Mesenchymal stem cell (in vitro differentiated cells and primary cell): ENCODE measurements around the gene LRP6.

Experiments used
- DNase-seq: peaks from one replicate; pipeline ENCODE4 v3.0.0-alpha.2; 2013
- H2AFZ ChIP-seq: one replicate; pipeline ENCODE4 v1.6.1; 2013; ENCODE audit warnings: low read depth, mild to moderate bottlenecking, control low read depth, inconsistent platforms, low read length, moderate library complexity
- H2AK5ac ChIP-seq: 2 replicates; pipeline ENCODE4 v1.6.1; 2013; ENCODE audit warnings: low read length, moderate library complexity, mild to moderate bottlenecking, inconsistent platforms; ENCODE audit not compliant: severe bottlenecking
- H2BK120ac ChIP-seq: one replicate; pipeline ENCODE4 v1.6.1; 2013; ENCODE audit warnings: low read depth, mild to moderate bottlenecking, inconsistent platforms, low read length, moderate library complexity
- H2BK12ac ChIP-seq, 2 experiments: one replicate each; pipeline ENCODE4 v1.6.1; 2013; ENCODE audit warnings: inconsistent platforms in 2 of 2, low read length in 2 of 2, mild to moderate bottlenecking in 2 of 2, moderate library complexity in 2 of 2, control low read depth in 1 of 2
- H2BK15ac ChIP-seq: one replicate; pipeline ENCODE4 v1.6.1; 2013; ENCODE audit warnings: mild to moderate bottlenecking, low read depth, inconsistent platforms; ENCODE audit not compliant: poor library complexity, severe bottlenecking
- H2BK5ac ChIP-seq: 2 replicates; pipeline ENCODE4 v1.6.1; 2013; ENCODE audit warnings: low read depth, mild to moderate bottlenecking, low read length, control low read depth, inconsistent platforms; ENCODE audit not compliant: poor library complexity, severe bottlenecking
- H3K14ac ChIP-seq, 2 experiments: one replicate each; pipeline ENCODE4 v1.6.1; 2013; ENCODE audit warnings: inconsistent platforms in 2 of 2, low read length in 2 of 2, control low read depth in 1 of 2, mild to moderate bottlenecking in 1 of 2, moderate library complexity in 1 of 2
- H3K18ac ChIP-seq, 2 experiments: one replicate each; pipeline ENCODE4 v1.6.1; 2013; ENCODE audit warnings: inconsistent platforms in 2 of 2, low read length in 2 of 2, control low read depth in 1 of 2, low read depth in 1 of 2, mild to moderate bottlenecking in 1 of 2
- H3K23ac ChIP-seq, 2 experiments: one replicate each; pipeline ENCODE4 v1.6.1; 2013; ENCODE audit warnings: inconsistent platforms in 2 of 2, low read length in 2 of 2, mild to moderate bottlenecking in 2 of 2, moderate library complexity in 2 of 2, control low read depth in 1 of 2
- H3K27ac ChIP-seq: 2 replicates; pipeline ENCODE4 v1.5.1; 2013; ENCODE audit warnings: mild to moderate bottlenecking, moderate library complexity, low read length, control low read depth, inconsistent platforms; ENCODE audit not compliant: poor library complexity, severe bottlenecking
- H3K27me3 ChIP-seq, 2 experiments: 2 replicates each; pipeline versions ENCODE4 v1.6.1 to v1.7.0; 2013; ENCODE audit warnings: low read length in 2 of 2, mild to moderate bottlenecking in 2 of 2, moderate library complexity in 2 of 2, control low read depth in 1 of 2, inconsistent platforms in 1 of 2; ENCODE audit not compliant: control insufficient read depth in 1 of 2, insufficient read depth in 1 of 2
- H3K36me3 ChIP-seq, 2 experiments: 2 replicates each; pipeline versions ENCODE4 v1.6.1 to v1.7.0; 2013; ENCODE audit warnings: low read length in 2 of 2, control low read depth in 1 of 2, inconsistent platforms in 1 of 2, low read depth in 1 of 2, mild to moderate bottlenecking in 1 of 2; ENCODE audit not compliant: insufficient read depth in 2 of 2, control insufficient read depth in 1 of 2
- H3K4ac ChIP-seq, 2 experiments: one replicate each; pipeline ENCODE4 v1.6.1; 2013; ENCODE audit warnings: inconsistent platforms in 2 of 2, low read length in 2 of 2, mild to moderate bottlenecking in 2 of 2, moderate library complexity in 2 of 2, control low read depth in 1 of 2, low read depth in 1 of 2
- H3K4me1 ChIP-seq: 2 replicates; pipeline ENCODE4 v1.6.1; 2013; ENCODE audit warnings: low read depth, low read length, control low read depth; ENCODE audit not compliant: control insufficient read depth, insufficient read depth
- H3K4me2 ChIP-seq: 2 replicates; pipeline ENCODE4 v1.6.1; 2013; ENCODE audit warnings: low read length, mild to moderate bottlenecking, inconsistent platforms; ENCODE audit not compliant: poor library complexity, severe bottlenecking
- H3K4me3 ChIP-seq, 2 experiments: 2 replicates each; pipeline versions ENCODE4 v1.5.1 to v1.7.0; 2013; ENCODE audit warnings: low read length in 2 of 2, mild to moderate bottlenecking in 2 of 2, control low read depth in 1 of 2, low read depth in 1 of 2; ENCODE audit not compliant: insufficient read depth in 1 of 2
- H3K79me1 ChIP-seq: replicated peaks from 2 replicates; pipeline ENCODE4 v1.6.1; 2013; ENCODE audit warnings: mild to moderate bottlenecking, control low read depth, low read length, inconsistent platforms; ENCODE audit not compliant: poor library complexity, severe bottlenecking
- H3K9ac ChIP-seq: 2 replicates; pipeline ENCODE4 v1.7.0; 2013; ENCODE audit warnings: mild to moderate bottlenecking, low read length, moderate library complexity
- H3K9me3 ChIP-seq: 2 replicates; pipeline ENCODE4 v1.7.0; 2013; ENCODE audit warnings: mild to moderate bottlenecking, low read length; ENCODE audit not compliant: control insufficient read depth
- H4K8ac ChIP-seq: one replicate; pipeline ENCODE4 v1.6.1; 2013; ENCODE audit warnings: inconsistent platforms, mild to moderate bottlenecking, low read length, moderate library complexity
- H4K91ac ChIP-seq: one replicate; pipeline ENCODE4 v1.6.1; 2013; ENCODE audit warnings: mild to moderate bottlenecking, low read length, inconsistent platforms
- WGBS: methylation state at CpG from one replicate; pipeline ENCODE4 v1.1.7; 2013; ENCODE audit warnings: mixed read lengths; 5-methylcytosine and 5-hydroxymethylcytosine counted together

LRP6 gene

DNA sequence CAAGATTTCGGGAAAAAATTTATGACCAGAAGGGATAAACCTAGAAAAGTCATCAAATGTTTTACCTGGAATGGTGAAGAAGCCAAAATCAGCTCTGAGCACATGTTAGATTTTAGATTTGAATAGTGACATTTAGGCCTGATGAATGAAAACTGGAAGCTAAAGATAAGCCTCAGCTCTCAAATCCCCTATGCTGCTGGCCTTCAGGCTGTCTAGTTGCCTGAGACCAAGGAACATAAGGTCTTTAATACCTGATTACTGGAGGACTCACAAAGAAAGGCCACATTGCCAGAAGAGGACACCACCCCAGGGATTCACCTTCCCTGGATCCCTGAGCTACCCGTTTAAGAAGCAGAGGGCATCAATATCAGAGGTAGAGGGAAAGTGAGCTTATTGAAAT lies 139.5 kb downstream of the LRP6 start:
- Histone ChIP-seq H4K91ac (no peak overlapping the region), H3K4ac (no peak overlapping the region), H3K9ac (no peak overlapping the region), H2AK5ac (no peak overlapping the region), H2BK12ac (no peak overlapping the region), H2BK5ac (no peak overlapping the region), H3K27ac (no peak overlapping the region), H3K4me2 (no peak overlapping the region), H3K9me3 (no peaks in the 10 kb centered on the region), H3K18ac (no peak overlapping the region), H3K36me3 (peaks cover 5 to 69% of the 10 kb centered on the region in 2 experiments), H3K23ac (no peak overlapping the region), H3K4me1 (no peaks in the 10 kb centered on the region), H3K4me3 (no peak overlapping the region), H3K27me3 (no peaks in the 10 kb centered on the region), H3K14ac (no peak overlapping the region), H2BK120ac (no peak overlapping the region), H4K8ac (no peak overlapping the region), H2BK15ac (no peak overlapping the region), H2AFZ (no peak overlapping the region), H3K79me1 (peaks cover 2% of the 10 kb centered on the region)
- DNase-seq = no peak
- 100% methylated on average over 1 of the region's 2 CpGs for WGBS

DNA sequence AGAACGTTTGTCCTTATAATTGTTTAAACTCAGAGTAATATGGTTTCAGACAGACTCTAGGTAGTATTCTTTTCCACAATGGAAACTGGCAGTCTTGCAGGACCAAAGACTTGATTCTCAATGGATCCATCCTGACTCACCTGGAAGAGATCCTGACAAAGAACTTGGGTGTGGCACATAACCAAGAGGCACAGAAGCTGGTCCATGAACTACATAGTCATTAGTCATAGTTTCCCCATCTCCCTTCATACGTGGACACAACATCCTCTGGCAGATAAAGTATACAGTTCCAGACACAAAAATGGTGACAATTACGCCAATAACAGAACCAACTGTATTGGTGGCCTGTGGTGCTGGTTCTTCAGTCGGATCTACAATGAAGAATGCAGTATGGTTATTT lies 140.3 kb downstream of the LRP6 start:
- WGBS = 78% methylated on average over 2 of the region's 4 CpGs
- no peak overlapping the region for H2AFZ ChIP-seq
- no peak overlapping the region for H2BK15ac ChIP-seq
- no peak overlapping the region for H2BK120ac ChIP-seq
- no peak overlapping the region for H3K27ac ChIP-seq
- no peak overlapping the region for H3K14ac ChIP-seq
- no peak overlapping the region for H2BK5ac ChIP-seq
- H3K36me3 ChIP-seq = peaks cover 5 to 71% of the 10 kb centered on the region in 2 experiments
- H4K91ac ChIP-seq = no peak overlapping the region
- no peak overlapping the region for H2AK5ac ChIP-seq
- no peak overlapping the region for H3K23ac ChIP-seq
- H3K4me3 ChIP-seq = no peak overlapping the region
- no peaks in the 10 kb centered on the region for H3K79me1 ChIP-seq
- H3K4me2 ChIP-seq = no peak overlapping the region
- H3K18ac ChIP-seq = no peak overlapping the region
- no peak overlapping the region for H3K9ac ChIP-seq
- H4K8ac ChIP-seq = no peak overlapping the region
- no peak for DNase-seq
- no peaks in the 10 kb centered on the region for H3K27me3 ChIP-seq
- no peak overlapping the region for H3K4ac ChIP-seq
- no peaks in the 10 kb centered on the region for H3K9me3 ChIP-seq
- H3K4me1 ChIP-seq = no peaks in the 10 kb centered on the region
- H2BK12ac ChIP-seq = no peak overlapping the region

DNA sequence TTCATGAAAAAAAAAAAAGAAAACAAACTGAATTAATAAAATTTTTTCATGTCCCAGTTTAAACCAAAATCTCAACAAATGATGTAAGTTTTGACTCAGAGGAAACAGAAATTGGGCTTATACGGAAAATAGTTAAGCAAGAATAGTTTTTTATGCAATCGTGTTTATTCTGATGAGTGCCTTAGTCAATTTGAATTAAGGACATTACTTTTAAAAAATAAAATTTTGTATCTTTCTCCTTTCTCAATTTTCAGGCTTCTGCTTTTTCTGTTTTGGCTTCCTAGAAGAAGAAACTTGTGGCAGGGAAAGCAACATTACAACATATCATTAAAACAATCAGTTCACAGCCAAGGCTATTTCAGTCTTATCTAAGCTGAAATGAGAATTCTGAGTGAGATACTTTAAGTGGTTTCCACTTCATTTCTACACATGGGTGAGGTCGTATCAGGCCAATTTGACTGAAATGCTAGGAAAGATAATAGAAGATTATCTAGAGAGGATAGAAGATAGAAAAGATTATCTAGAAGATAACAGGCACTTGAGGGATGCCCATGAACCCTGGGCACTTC lies 143.7 kb downstream of the LRP6 start:
- H2BK15ac ChIP-seq = no peak overlapping the region
- H4K91ac ChIP-seq = no peak overlapping the region
- no peak overlapping the region for H3K14ac ChIP-seq
- H3K36me3 ChIP-seq = peaks cover 7 to 75% of the 10 kb centered on the region in 2 experiments
- H3K4me3 ChIP-seq = no peak overlapping the region
- no peak overlapping the region for H3K27ac ChIP-seq
- H3K9ac ChIP-seq = no peak overlapping the region
- no peaks in the 10 kb centered on the region for H3K79me1 ChIP-seq
- 67% methylated on average over 1 of the region's 3 CpGs for WGBS
- H2BK5ac ChIP-seq = no peak overlapping the region
- H2AFZ ChIP-seq = no peak overlapping the region
- H3K18ac ChIP-seq = no peak overlapping the region
- no peak overlapping the region for H3K23ac ChIP-seq
- no peak overlapping the region for H2BK12ac ChIP-seq
- H3K9me3 ChIP-seq = no peaks in the 10 kb centered on the region
- no peak overlapping the region for H2BK120ac ChIP-seq
- DNase-seq = no peak
- H3K4me2 ChIP-seq = no peak overlapping the region
- H2AK5ac ChIP-seq = no peak overlapping the region
- H3K4me1 ChIP-seq = no peaks in the 10 kb centered on the region
- no peaks in the 10 kb centered on the region for H3K27me3 ChIP-seq
- H3K4ac ChIP-seq = no peak overlapping the region
- H4K8ac ChIP-seq = no peak overlapping the region

DNA sequence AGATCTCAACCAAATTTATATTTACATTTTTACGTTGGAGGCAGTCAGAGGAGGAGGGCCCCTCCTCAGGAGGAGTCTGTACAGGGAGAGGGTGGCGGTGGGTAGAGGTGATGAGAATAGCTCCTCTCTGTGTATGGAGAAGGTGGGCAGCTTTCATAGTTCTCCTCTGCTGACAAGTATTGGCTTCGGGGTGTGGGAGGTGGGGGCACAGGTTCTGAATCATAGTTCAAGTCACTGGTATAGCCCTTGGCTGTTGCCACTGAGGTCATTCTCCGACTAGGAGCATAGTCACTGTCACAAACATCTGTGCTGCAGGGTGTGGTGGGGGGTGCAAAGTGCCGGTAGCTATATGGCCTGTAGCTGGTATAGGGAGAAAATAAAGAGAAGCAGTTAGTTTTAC lies 145.8 kb downstream of the LRP6 start:
- no peak overlapping the region for H3K4me2 ChIP-seq
- no peak overlapping the region for H3K9ac ChIP-seq
- H3K23ac ChIP-seq = no peak overlapping the region
- H2AK5ac ChIP-seq = no peak overlapping the region
- DNase-seq = no peak
- H3K9me3 ChIP-seq = no peaks in the 10 kb centered on the region
- H4K91ac ChIP-seq = no peak overlapping the region
- H2AFZ ChIP-seq = no peak overlapping the region
- no peak overlapping the region for H4K8ac ChIP-seq
- no peak overlapping the region for H3K18ac ChIP-seq
- H3K36me3 ChIP-seq = peaks cover 4 to 65% of the 10 kb centered on the region in 2 experiments
- no peaks in the 10 kb centered on the region for H3K79me1 ChIP-seq
- no peak overlapping the region for H3K27ac ChIP-seq
- H3K4ac ChIP-seq = no peak overlapping the region
- H3K4me1 ChIP-seq = no peaks in the 10 kb centered on the region
- H2BK120ac ChIP-seq = no peak overlapping the region
- no peak overlapping the region for H3K4me3 ChIP-seq
- no peak overlapping the region for H2BK15ac ChIP-seq
- no peak overlapping the region for H2BK12ac ChIP-seq
- no peak overlapping the region for H2BK5ac ChIP-seq
- 90% methylated on average over 5 of the region's 5 CpGs for WGBS
- H3K14ac ChIP-seq = no peak overlapping the region
- no peaks in the 10 kb centered on the region for H3K27me3 ChIP-seq
